HG02973 (cell line): ENCODE data around the gene BCL11B.

ENCODE experiments used
- ATAC-seq: cut with Tn5 transposase; IDR thresholded peaks from one replicate; pipeline ENCODE4 v1.9.1; 2021; ENCODE audit warnings: moderate library complexity; ENCODE audit not compliant: unreplicated experiment

BCL11B gene

GRCh38 chr14:99271951-99272631, at the start of gene BCL11B:
TSS of gene BCL11B (minus strand) at chr14:99272197. CDS start at chr14:99271218, 979 bp downstream.
- peak; percentile 83 for ATAC-seq

- ATAC-seq: no peak
Measured at GRCh38 chr14:99321236-99321925, 49.4 kb upstream of the BCL11B start.

GRCh38 chr14:99320621-99321235, 48.7 kb upstream of the BCL11B start:
- ATAC-seq: no peak

- no peak for ATAC-seq
Measured at GRCh38 chr14:99320105-99320572, 48.1 kb upstream of the BCL11B start.

GRCh38 chr14:99318959-99319295, 46.9 kb upstream of the BCL11B start:
- no peak for ATAC-seq

GRCh38 chr14:99318091-99318958, 46.3 kb upstream of the BCL11B start:
- ATAC-seq: no peak

GRCh38 chr14:99317231-99318090, 45.5 kb upstream of the BCL11B start:
- no peak for ATAC-seq

- no peak for ATAC-seq
Measured at GRCh38 chr14:99316281-99317163, 44.5 kb upstream of the BCL11B start.

- no peak for ATAC-seq
Measured at GRCh38 chr14:99315197-99315596, 43.2 kb upstream of the BCL11B start.

GRCh38 chr14:99314623-99315022, 42.6 kb upstream of the BCL11B start:
- ATAC-seq: no peak

- ATAC-seq: no peak
Measured at GRCh38 chr14:99313234-99313633, 41.2 kb upstream of the BCL11B start.

GRCh38 chr14:99312106-99312505, 40.1 kb upstream of the BCL11B start:
- no peak for ATAC-seq

- ATAC-seq: no peak
Measured at GRCh38 chr14:99309220-99309766, 37.3 kb upstream of the BCL11B start.

- ATAC-seq: no peak
Measured at GRCh38 chr14:99304208-99304607, 32.2 kb upstream of the BCL11B start.

GRCh38 chr14:99300190-99300589, 28.2 kb upstream of the BCL11B start:
- no peak for ATAC-seq

- ATAC-seq: no peak
Measured at GRCh38 chr14:99296517-99296916, 24.5 kb upstream of the BCL11B start.

GRCh38 chr14:99289394-99290189, 17.6 kb upstream of the BCL11B start:
- no peak for ATAC-seq

- no peak for ATAC-seq
Measured at GRCh38 chr14:99288948-99289347, 17.0 kb upstream of the BCL11B start.
